GM19238 (cell line): ENCODE data around the gene VAMP5.
A peak's percentile ranks its signal among the peaks of the same experiment; 100 is the strongest.
"Not testable (repeated sequence)": the region's sequence is repeated elsewhere in the genome, so short reads cannot be mapped to it uniquely, and the experiment has no call there.

Source experiments
- DNase-seq: peaks from one replicate; pipeline ENCODE4 v3.0.0; 2011; ENCODE audit warnings: low spot score; ENCODE audit not compliant: insufficient read length

VAMP5 gene

GRCh38 chr2:85584354-85584856, at the start of gene VAMP5:
TSS of gene VAMP5 (plus strand) at chr2:85584431. CDS start at chr2:85584491, 60 bp downstream.
- no peak for DNase-seq

GRCh38 chr2:85534881-85535280, 49.4 kb upstream of the VAMP5 start:
- DNase-seq: no peak

- no peak for DNase-seq
These were observed 47.8 kb upstream of the VAMP5 start for GRCh38 chr2:85536479-85536878.

GRCh38 chr2:85537600-85538506, 46.4 kb upstream of the VAMP5 start:
- peak; percentile 23 for DNase-seq

- peak; percentile 82 for DNase-seq
These were observed 45.5 kb upstream of the VAMP5 start, which contains the start of gene MAT2A for GRCh38 chr2:85538507-85539360. TSS of gene MAT2A (plus strand) at chr2:85539168. CDS start at chr2:85539288, 120 bp downstream.

- peak; percentile 43 for DNase-seq
These were observed 44.7 kb upstream of the VAMP5 start for GRCh38 chr2:85539361-85540132.

GRCh38 chr2:85540133-85540648, 44.0 kb upstream of the VAMP5 start:
- DNase-seq: no peak

GRCh38 chr2:85541262-85541661, 43.0 kb upstream of the VAMP5 start:
- no peak for DNase-seq

GRCh38 chr2:85541753-85542457, 42.3 kb upstream of the VAMP5 start:
- no peak for DNase-seq

- DNase-seq: no peak
These were observed 41.5 kb upstream of the VAMP5 start for GRCh38 chr2:85542777-85543176.

GRCh38 chr2:85544254-85544691, 40.0 kb upstream of the VAMP5 start:
- not testable (repeated sequence) for DNase-seq

GRCh38 chr2:85544915-85545779, 39.1 kb upstream of the VAMP5 start:
- not testable (repeated sequence) for DNase-seq

- no peak for DNase-seq
These were observed 38.4 kb upstream of the VAMP5 start for GRCh38 chr2:85545780-85546240.

- no peak for DNase-seq
These were observed 37.0 kb upstream of the VAMP5 start for GRCh38 chr2:85547089-85547858.

- DNase-seq: no peak
These were observed 36.2 kb upstream of the VAMP5 start for GRCh38 chr2:85547859-85548607.

GRCh38 chr2:85548608-85548900, 35.7 kb upstream of the VAMP5 start:
- DNase-seq: no peak

GRCh38 chr2:85549095-85549494, 35.1 kb upstream of the VAMP5 start:
- no peak for DNase-seq

GRCh38 chr2:85549826-85550225, 34.4 kb upstream of the VAMP5 start:
- no peak for DNase-seq
